HepG2 (cell line): ENCODE results near the gene NELFCD. TPM values are rescaled to one million over a fixed set of nuclear protein-coding genes. Genes with fewer than 3 reads are reported as not detected.

Experiments
- ATF4 ChIP-seq, 2 experiments: fragments of 450-650 bp in 1 of 2; sonication (generic) in 1 of 2; formaldehyde crosslinking; IDR thresholded peaks; 2 replicates each; pipeline versions ENCODE4 v1.5.0 to v1.8.0; 2020 to 2022; ENCODE audit warnings: mild to moderate bottlenecking in 1 of 2, missing genetic modification reagents in 1 of 2
- FOXA3 ChIP-seq: IDR thresholded peaks from 2 replicates; pipeline ENCODE4 v1.6.1; 2016; ENCODE audit warnings: missing genetic modification reagents, missing compliant biosample characterization
- HDAC1 ChIP-seq: sonication (generic); formaldehyde crosslinking; IDR thresholded peaks from 2 replicates; pipeline ENCODE4 v1.5.1; 2020; ENCODE audit warnings: mild to moderate bottlenecking, missing genetic modification reagents
- KIAA2018 ChIP-seq: sonication (generic); formaldehyde crosslinking; IDR thresholded peaks from 2 replicates; pipeline ENCODE4 v1.5.0; 2020; ENCODE audit warnings: mild to moderate bottlenecking, missing genetic modification reagents, borderline replicate concordance
- MED13 ChIP-seq: sonication (generic); formaldehyde crosslinking; IDR thresholded peaks from 2 replicates; pipeline ENCODE4 v1.5.0; 2020; ENCODE audit warnings: missing genetic modification reagents
- MEIS2 ChIP-seq: sonication (generic); formaldehyde crosslinking; IDR thresholded peaks from 2 replicates; pipeline ENCODE4 v1.9.0; 2021; ENCODE audit warnings: mild to moderate bottlenecking, missing genetic modification reagents
- MTA1 ChIP-seq: sonication (generic); formaldehyde crosslinking; IDR thresholded peaks from 2 replicates; pipeline ENCODE4 v1.4.0; 2020; ENCODE audit warnings: missing genetic modification reagents, mild to moderate bottlenecking, borderline replicate concordance
- MTF2 ChIP-seq: sonication (generic); formaldehyde crosslinking; IDR thresholded peaks from 2 replicates; pipeline ENCODE4 v1.5.0; 2020; ENCODE audit warnings: missing genetic modification reagents, borderline replicate concordance
- NR2F6 ChIP-seq, 2 experiments: IDR thresholded peaks; 2 replicates each; pipeline ENCODE4 v1.6.1; 2016; ENCODE audit warnings: antibody characterized with exemption in 1 of 2, mild to moderate bottlenecking in 1 of 2
- PREB ChIP-seq: sonication (generic); formaldehyde crosslinking; IDR thresholded peaks from 2 replicates; pipeline ENCODE4 v1.4.0; 2020; ENCODE audit warnings: missing genetic modification reagents
- ZBTB33 ChIP-seq: sonication (generic); formaldehyde crosslinking; IDR thresholded peaks from 2 replicates; pipeline ENCODE4 v1.4.0; 2020; ENCODE audit warnings: missing genetic modification reagents
- ZFP62 ChIP-seq: sonication (generic); formaldehyde crosslinking; IDR thresholded peaks from 2 replicates; pipeline ENCODE4 v1.4.0; 2020; ENCODE audit warnings: missing genetic modification reagents
- ZNF121 ChIP-seq: sonication (generic); formaldehyde crosslinking; IDR thresholded peaks from 2 replicates; pipeline ENCODE4 v1.5.0; 2020; ENCODE audit warnings: mild to moderate bottlenecking, missing genetic modification reagents
- ZNF17 ChIP-seq: sonication (generic); formaldehyde crosslinking; IDR thresholded peaks from 2 replicates; pipeline ENCODE4 v1.5.0; 2020; ENCODE audit warnings: mild to moderate bottlenecking, missing genetic modification reagents
- ZNF274 ChIP-seq: sonication (generic); formaldehyde crosslinking; IDR thresholded peaks from 2 replicates; pipeline ENCODE4 v1.5.1; 2020; ENCODE audit warnings: mild to moderate bottlenecking, missing genetic modification reagents
- ZNF703 ChIP-seq: sonication (generic); formaldehyde crosslinking; IDR thresholded peaks from 2 replicates; pipeline ENCODE4 v1.5.1; 2020; ENCODE audit warnings: missing genetic modification reagents, mild to moderate bottlenecking, moderate library complexity, borderline replicate concordance
- ZNF720 ChIP-seq: sonication (generic); formaldehyde crosslinking; IDR thresholded peaks from 2 replicates; pipeline ENCODE4 v1.4.0; 2020; ENCODE audit warnings: missing genetic modification reagents
- polyA plus RNA-seq, 8 experiments: library from polyadenylated mRNA; depleted of rRNA in 3 of 8; stranded (reverse) in 7 of 8; unstranded in 1 of 8; fragments of >200 nt; fragmentation: Illumina TruSeq in 4 of 8; extraction: Trizol in 4 of 8; gene quantifications; 2 replicates each; pipeline versions ENCODE4 v1.2.1 to v1.2.3, GENCODE V29; 2011 to 2016; ENCODE audit warnings: low read depth in 4 of 8, missing spikeins in 1 of 8, mixed read lengths in 1 of 8; ENCODE audit not compliant: insufficient read depth in 1 of 8
- total RNA-seq, 5 experiments: library from RNA; depleted of rRNA; stranded (reverse); fragments of >200 nt; fragmentation: Illumina TruSeq; extraction: Trizol; gene quantifications; 2 replicates each; pipeline ENCODE4 v1.2.3, GENCODE V29; 2016; ENCODE audit warnings: low read depth in 1 of 5

NELFCD gene
- total and polyA plus RNA-seq, 2 of the 13 experiments (the other 11 are each of a cell fraction or from before 2014, with no cell fraction given) = 159 to 203 TPM

- TF ChIP-seq KIAA2018 (CRISPR knock-in tag) = no peak
- no peak for TF ChIP-seq MED13 (CRISPR knock-in tag)
- TF ChIP-seq MTA1 (CRISPR knock-in tag) = 0 out of 2 replicates have a peak, but pooled peaks have one; percentile 44
- TF ChIP-seq ZNF17 (CRISPR knock-in tag) = no peak
- TF ChIP-seq ATF4 (CRISPR knock-in tag; IDR thresholded peaks at IDR 0.05) = no peak
- TF ChIP-seq ZNF703 (CRISPR knock-in tag) = no peak
- TF ChIP-seq PREB (CRISPR knock-in tag) = no peak
- no peak; the same call in 1 of the 2 replicates for TF ChIP-seq NR2F6 (IDR thresholded peaks at IDR 0.05)
- no peak for TF ChIP-seq NR2F6 (CRISPR knock-in tag; IDR thresholded peaks at IDR 0.05)
- peak; percentile 78 for TF ChIP-seq ZBTB33 (CRISPR knock-in tag)
- TF ChIP-seq ZFP62 (CRISPR knock-in tag) = no peak
- no peak for TF ChIP-seq ZNF121
- TF ChIP-seq MEIS2 = no peak; the same call in 1 of the 2 replicates
- TF ChIP-seq ZNF720 (CRISPR knock-in tag) = 0 out of 2 replicates have a peak, but pooled peaks have one; percentile 3
- no peak; the same call in 1 of the 2 replicates for TF ChIP-seq ZNF274
- no peak for TF ChIP-seq FOXA3
- no peak for TF ChIP-seq HDAC1
- TF ChIP-seq MTF2 (CRISPR knock-in tag) = no peak
Measured at GRCh38 chr20:59010995-59011873, 30.2 kb downstream of the NELFCD start (continued).
